Hippocampal formation (tissue), 2 donors: ENCODE measurements around the gene ZCWPW1.

Experiments
- DNase-seq, 2 donors: peaks; one replicate each; lab custom pipeline; 2025; lab: John Stamatoyannopoulos, UW

Gene ZCWPW1, protein sequence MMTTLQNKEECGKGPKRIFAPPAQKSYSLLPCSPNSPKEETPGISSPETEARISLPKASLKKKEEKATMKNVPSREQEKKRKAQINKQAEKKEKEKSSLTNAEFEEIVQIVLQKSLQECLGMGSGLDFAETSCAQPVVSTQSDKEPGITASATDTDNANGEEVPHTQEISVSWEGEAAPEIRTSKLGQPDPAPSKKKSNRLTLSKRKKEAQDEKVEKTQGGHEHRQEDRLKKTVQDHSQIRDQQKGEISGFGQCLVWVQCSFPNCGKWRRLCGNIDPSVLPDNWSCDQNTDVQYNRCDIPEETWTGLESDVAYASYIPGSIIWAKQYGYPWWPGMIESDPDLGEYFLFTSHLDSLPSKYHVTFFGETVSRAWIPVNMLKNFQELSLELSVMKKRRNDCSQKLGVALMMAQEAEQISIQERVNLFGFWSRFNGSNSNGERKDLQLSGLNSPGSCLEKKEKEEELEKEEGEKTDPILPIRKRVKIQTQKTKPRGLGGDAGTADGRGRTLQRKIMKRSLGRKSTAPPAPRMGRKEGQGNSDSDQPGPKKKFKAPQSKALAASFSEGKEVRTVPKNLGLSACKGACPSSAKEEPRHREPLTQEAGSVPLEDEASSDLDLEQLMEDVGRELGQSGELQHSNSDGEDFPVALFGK

GRCh38 chr7:100428199-100428966 is at the start of gene ZCWPW1:
TSS of gene ZCWPW1 (minus strand) at chr7:100428703. CDS start at chr7:100420649, 8,054 bp downstream.
- peak; percentile 92 to 95 for DNase-seq

GRCh38 chr7:100477871-100478267 is 49.4 kb upstream of the ZCWPW1 start:
- DNase-seq = no peak

GRCh38 chr7:100476903-100477870 is 48.7 kb upstream of the ZCWPW1 start:
- DNase-seq = no peak

GRCh38 chr7:100476101-100476780 is 47.7 kb upstream of the ZCWPW1 start:
- DNase-seq = no peak

- no peak for DNase-seq
These were observed 47.0 kb upstream of the ZCWPW1 start for GRCh38 chr7:100475549-100475948.

DNA sequence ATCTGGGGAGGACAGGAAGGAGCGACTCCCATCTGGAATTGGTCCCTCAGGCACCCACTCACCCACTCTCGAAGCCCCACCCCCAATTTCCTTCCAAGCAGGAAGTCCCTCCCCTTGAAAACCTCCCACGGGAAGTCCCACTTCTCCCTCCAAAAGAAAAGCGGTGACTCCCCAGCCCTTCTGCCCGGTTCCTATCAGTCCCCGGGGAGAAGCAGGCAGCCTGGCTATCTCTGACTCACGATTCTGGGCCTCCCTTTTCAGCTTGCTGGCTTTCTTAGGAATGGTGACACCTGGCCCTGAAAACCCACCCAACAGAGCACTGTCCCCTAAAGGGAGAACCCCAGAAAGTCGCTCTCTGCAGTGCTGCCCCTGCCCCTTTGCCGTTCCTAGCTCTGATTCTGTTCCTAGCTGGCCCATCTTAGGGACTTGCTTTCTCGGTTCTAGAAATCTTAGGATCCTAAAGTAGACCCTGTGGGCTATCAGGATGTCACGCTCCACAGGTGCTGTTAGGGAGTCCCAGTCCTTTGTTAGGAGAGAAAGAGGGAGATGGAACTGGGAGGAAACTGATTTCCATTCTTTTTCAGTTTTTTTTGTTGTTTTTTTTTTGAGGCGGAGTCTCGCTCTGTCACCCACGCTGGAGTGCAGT is 44.5 kb upstream of the ZCWPW1 start:
- no peak for DNase-seq

DNA sequence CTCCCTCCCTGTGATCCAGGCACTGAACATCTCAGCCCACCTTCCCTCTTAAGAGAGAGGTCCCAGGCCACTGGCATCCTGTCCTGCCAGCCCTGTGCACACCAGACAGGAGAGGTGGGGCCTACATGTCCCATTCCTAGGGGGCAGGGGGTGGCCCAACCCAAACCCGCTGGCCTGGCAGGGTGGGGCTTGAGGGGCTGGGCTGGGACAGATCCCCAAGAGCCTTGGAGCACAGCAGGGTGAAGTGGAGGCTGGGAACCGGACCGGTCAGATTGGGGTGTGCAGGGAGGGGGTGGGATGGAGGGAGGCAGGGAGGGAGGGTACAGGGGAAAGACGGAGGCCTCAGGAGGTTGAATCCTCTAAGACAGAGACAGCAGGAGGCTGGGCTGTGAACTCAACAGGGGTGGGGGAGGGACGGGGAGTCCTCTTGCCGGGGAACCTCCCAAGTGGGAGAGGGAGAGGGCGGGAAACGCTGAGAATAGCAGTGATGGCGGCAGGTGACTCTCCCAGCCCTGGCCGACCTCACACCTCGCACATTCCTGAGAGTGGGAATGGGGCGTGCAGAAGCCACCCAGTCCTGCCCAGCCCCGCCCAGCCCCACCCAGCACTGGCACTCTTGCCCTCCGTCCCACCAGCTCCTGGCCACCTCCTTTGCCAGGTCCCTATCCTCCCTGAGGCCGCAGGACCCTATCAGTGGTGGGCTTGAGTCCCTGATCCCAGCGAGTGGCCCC is 43.8 kb upstream of the ZCWPW1 start:
- no peak for DNase-seq

GRCh38 chr7:100471021-100471420 is 42.5 kb upstream of the ZCWPW1 start:
- DNase-seq = no peak

GRCh38 chr7:100469227-100470044 is 40.9 kb upstream of the ZCWPW1 start:
- peak; percentile 67 to 83 for DNase-seq

- DNase-seq = peak; percentile 91 to 95
These were observed 39.3 kb upstream of the ZCWPW1 start for GRCh38 chr7:100467638-100468373.

DNA sequence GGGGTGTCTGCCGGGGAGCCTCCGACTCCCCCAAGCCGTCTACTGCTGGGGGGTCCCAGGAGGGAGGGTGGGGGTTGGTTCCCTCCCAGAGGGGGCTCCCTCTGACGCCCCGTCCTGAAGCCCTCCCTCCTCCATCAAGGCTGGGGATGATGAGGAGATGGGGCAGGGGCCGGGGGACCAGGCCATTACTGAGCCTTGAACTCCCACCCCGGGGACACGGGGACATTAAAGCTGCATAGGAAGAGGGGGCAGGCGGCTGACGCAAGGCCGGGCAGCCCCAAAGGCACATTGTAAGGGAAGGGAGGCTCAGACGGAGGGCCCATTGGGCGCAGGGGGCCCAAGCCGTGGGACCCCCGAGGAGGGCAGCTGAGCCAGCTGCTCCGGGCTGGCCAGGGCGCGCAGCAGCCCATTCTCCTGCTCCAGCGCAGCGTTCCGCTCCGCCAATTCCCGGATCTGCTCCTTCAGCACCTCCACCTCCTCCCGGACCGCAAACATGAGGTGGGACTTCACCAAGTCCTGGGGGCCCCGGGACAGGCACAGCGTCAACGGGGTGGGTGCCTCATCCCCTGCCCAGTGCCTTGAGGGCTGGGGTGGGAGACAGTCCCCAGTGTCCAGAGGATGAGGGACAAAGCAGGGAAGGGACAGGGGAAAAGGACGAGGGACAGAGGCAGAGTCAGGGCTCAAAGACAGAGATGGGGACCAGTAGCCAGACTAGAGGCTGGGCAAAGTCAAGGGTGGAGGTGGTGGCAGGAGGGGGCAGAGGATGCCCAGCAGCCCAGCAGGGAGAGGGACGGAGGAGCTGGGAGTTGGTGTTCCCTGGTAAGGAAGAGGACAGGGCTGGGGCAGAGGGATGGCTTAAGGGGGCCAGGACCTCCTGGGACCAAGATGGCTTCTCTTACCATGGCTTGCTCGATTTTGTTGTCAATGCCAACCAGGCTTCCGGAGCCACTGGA is 38.4 kb upstream of the ZCWPW1 start:
- DNase-seq = peak in 1 of 2 donors; percentile 17

GRCh38 chr7:100465702-100466311 is 37.3 kb upstream of the ZCWPW1 start:
- DNase-seq = peak; percentile 96 to 99

DNA sequence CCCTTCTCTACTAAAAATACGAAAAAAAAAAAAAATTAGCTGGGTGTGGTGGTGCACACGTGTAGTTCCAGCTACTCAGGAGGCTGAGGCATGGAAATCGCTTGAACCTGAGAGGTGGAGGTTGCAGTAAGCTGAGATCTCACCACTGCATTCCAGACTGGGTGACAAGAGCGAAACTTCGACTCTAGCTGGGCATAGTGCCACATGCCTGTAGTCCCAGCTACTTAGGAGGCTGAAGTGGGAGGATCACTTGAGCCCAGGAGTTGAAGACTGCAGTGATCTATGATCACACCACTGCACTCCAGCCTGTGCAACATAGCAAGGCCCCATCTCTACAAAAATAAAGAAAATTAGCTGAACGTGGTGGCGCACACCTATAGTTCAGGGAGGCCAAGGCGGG is 36.8 kb upstream of the ZCWPW1 start:
- no peak for DNase-seq

DNA sequence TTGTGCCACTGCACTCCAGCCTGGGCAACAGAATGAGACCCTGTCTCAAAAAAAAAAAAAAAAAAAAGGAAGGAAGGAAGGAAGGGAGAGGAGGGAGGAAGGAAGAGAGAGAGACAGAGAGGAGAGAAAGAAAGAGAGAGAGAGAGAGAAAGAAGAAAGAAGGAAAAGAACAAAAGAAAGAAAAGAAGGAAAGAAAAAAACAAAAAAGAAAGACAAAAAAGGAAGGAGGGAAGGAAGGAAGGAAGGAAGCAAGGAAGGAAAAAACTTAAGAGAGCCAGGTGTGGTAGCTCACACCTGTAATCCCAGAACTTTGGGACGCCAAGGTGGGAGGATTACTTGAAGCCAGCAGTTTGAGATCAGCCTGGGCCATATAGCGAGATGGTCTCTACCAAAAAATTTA is 36.3 kb upstream of the ZCWPW1 start:
- no peak for DNase-seq

- no peak for DNase-seq
These were observed 35.7 kb upstream of the ZCWPW1 start, which contains the start of gene SPACDR for GRCh38 chr7:100464210-100464660. TSS of gene SPACDR (minus strand) at chr7:100464260. CDS start at chr7:100464025, 235 bp downstream.

DNA sequence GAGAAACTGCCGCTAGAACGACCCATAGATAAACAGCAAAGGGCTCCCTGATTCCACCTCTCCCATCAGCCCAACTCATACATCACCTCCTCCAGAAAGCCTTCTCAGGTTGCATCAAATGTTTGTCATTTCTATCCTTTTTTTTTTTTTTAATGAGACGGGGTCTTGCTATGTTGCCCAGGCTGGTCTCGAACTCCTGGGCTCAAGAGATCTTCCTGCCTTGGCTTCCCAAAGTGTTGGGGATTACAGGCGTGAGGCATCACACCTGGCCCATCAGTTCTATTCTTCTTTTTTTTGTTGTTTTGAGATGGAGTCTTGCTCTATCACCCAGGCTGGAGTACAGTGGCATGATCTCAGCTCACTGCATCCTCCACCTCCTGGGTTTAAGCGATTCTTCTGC is 28.5 kb upstream of the ZCWPW1 start:
- DNase-seq = no peak
